T-helper 22 cell (primary cell): ENCODE data around the gene RGS11.

Source experiments
- DNase-seq: peaks from one replicate; pipeline ENCODE4 v3.0.0-alpha.2; 2020; ENCODE audit warnings: low read depth

The RGS11 gene

DNA sequence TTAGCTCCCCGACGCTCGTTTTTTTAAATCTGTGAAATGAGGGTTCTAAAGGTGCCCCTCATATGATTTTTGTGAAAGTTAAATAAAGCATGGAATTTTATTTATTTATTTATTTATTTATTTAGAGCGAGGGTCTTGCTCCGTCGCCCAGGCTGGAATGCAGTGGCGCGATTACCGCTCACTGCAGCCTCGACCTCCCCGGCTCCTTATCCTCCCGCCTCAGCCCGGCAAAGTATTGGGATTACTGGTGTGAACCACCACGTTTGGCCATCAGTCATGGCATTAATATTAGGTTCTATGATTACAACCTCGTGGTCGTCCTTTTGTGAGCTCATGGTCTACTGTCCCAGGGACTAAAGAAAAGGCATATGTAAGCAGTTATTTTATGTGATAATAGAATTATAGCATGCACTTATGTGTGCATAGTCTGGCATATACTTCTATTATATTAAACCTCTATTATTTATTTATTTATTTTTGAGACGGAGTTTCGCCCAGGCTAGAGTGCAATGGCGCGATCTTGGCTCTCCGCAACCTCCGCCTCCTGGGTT, 45.9 kb downstream of the RGS11 start:
- no peak for DNase-seq

DNA sequence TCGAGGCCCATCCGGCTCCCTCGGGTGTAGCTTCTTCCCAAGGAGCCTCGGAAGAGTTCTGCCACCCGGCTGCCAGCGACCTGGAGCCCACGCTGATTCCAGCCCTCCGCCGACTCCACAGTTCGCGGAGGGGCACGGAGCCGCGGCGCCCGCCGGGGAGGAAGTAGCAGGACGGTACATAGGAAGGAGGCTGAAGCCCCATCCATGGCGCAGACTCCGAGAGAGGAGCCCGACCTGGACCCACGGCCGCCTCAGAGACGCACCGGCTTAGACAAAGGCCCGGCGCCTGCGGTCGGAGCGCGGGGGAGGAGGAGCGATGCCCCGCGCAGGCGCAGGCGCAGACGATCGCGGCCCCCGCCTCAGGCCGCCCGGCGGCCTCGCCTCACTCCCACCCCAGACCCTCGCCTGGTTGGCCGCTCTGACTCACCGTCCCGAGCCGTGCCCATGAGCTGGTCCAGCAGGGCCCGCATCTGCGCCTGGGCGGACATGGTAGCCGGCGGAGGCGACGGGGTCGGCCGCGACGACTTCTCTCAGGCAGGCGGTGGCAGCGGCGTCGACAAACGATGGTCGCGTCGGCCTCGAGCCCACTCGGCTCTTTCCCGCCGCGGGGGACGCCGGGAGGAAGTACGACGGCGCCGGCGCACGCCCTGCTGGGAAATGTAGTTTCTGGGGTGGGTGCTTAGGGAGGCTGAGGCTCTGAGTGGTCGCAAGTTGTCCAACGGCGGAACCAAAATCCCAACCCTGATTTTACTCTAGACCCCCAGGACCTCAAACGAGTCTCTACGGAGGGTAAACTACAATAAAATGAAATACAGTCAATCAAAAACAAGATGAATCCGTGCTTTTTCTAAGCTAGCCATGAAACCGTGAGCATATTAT, 46.7 kb downstream of the RGS11 start, which contains the start of gene LUC7L:
Gene LUC7L, minus strand, starts transcription at position 598 of the 879 bp plus-strand sequence. Its CDS starts 110 bp downstream, at position 488.
- peak; percentile 74 for DNase-seq

DNA sequence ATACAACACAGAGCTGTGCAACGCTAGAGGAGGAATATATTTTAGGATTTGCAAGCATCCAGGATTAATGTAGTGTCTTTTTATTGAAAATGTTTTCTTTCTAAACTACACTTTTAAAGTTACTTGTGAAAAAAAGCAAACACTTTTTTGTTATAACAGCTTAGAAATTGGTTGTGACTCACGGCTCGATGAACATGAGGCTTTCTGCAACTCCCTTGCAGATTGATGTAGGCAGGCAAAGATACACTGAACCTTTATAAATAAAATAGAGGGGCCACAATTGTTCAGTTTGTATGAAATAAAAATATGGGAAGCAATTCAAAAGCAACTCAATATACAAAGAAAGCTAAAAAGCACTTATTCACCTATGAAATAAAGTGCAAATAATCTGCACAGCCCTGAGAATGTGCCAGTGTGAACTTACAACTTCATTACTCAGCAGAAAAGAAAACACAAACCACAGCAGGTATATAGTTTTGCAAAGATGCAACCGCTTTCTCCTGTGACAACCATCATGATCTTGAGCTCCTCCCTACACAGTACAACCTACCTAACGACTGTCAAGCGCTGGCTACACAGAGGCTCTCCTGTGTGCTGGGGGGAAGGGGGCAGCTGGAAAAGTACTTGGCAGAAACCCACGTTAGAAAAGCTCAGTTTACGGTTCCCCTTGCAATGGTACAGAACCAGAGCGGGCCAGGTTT, 47.4 kb downstream of the RGS11 start:
- no peak for DNase-seq

DNA sequence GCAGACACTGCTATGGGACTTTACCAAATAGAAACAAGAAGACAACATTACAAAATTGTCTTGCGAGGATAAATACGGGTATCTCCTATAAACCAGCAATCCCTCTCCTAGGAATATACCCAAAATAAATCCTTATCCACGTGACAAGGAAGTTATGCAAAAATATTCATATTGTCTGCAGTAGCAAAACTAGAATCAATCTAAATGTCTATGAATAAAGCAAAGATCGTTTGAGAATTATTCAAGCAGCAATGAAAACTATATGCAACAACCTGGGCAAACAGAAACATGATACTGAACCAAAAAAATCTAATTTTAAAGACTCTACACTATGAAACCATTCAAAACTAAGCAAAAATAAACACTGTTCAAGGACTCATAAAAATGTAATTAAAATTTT, 55.7 kb downstream of the RGS11 start:
- no peak for DNase-seq
